GM12878 (cell line): ENCODE measurements around the gene SLC2A14. TPM values are rescaled to one million over a fixed set of nuclear protein-coding genes. Genes with fewer than 3 reads are reported as not detected.

Experiments
- ATAC-seq: fragments of 200-7000 bp; cut with Tn5 transposase; 3 replicates; pipeline ENCODE4 v1.9.1; 2020; ENCODE audit warnings: mild to moderate bottlenecking, moderate library complexity
- BruUV-seq: library from RNA; stranded (reverse); fragments of 400-500 nt; replicated peaks from 2 replicates; lab custom pipeline; 2021; lab: Mats Ljungman, UMichigan
- CTCF ChIA-PET: fragments of 300-600 bp; sonication (Branson Sonifier 250); formaldehyde crosslinking; extraction: SDS; loops from one replicate; lab custom pipeline; 2021; ENCODE audit warnings: inconsistent platforms; lab: Yijun Ruan, JAX
- POLR2A ChIA-PET: fragments of 350-600 bp; formaldehyde crosslinking; extraction: SDS; loops from one replicate; lab custom pipeline; 2021; ENCODE audit warnings: inconsistent platforms; lab: Charles Lee
- RAD21 ChIA-PET: fragments of 300-600 bp; sonication (Branson Sonifier 250); formaldehyde crosslinking; loops from one replicate; lab custom pipeline; 2023; ENCODE audit warnings: antibody characterized with exemption; ENCODE audit not compliant: unreplicated experiment; lab: Charles Lee
- SMC1A ChIA-PET: fragments of 300-600 bp; sonication (Branson Sonifier 250); formaldehyde crosslinking; loops from one replicate; lab custom pipeline; 2023; ENCODE audit not compliant: unreplicated experiment, uncharacterized antibody; lab: Charles Lee
- DNase-seq: peaks from one replicate; pipeline ENCODE4 v3.0.0-alpha.2; 2011; ENCODE audit warnings: low read depth, low spot score
- FAIRE-seq: peaks from 3 replicates; lab custom pipeline; 2011; peaks lifted over from hg19 to GRCh38; lab: Jason Lieb, UNC
- H2AFZ ChIP-seq: 2 replicates; pipeline ENCODE4 v1.6.0; 2011; ENCODE audit warnings: low read depth, low read length, control low read depth; ENCODE audit not compliant: control insufficient read depth
- H3K27ac ChIP-seq: 2 replicates; pipeline ENCODE4 v1.5.1; 2011; ENCODE audit warnings: control low read depth; ENCODE audit not compliant: control insufficient read depth, insufficient read depth
- H3K27me3 ChIP-seq, 2 experiments: replicated peaks in 1 of 2; 2 replicates each; pipeline versions ENCODE4 v1.6.0 to v1.6.1; 2011; ENCODE audit warnings: low read length in 1 of 2; ENCODE audit not compliant: control insufficient read depth in 2 of 2, insufficient read depth in 2 of 2
- H3K36me3 ChIP-seq, 2 experiments: 2 replicates each; pipeline ENCODE4 v1.5.1; 2011; ENCODE audit warnings: low read length in 1 of 2; ENCODE audit not compliant: control insufficient read depth in 2 of 2, insufficient read depth in 2 of 2
- H3K4me1 ChIP-seq: 2 replicates; pipeline ENCODE4 v1.6.1; 2011; ENCODE audit warnings: mild to moderate bottlenecking, low read length, moderate library complexity, mixed read lengths; ENCODE audit not compliant: control insufficient read depth, insufficient read depth
- H3K4me2 ChIP-seq: 2 replicates; pipeline ENCODE4 v1.6.0; 2011; ENCODE audit warnings: control low read depth; ENCODE audit not compliant: control insufficient read depth, insufficient read depth
- H3K4me3 ChIP-seq: fragments of 200-600 bp; sonication (generic); 2 replicates; pipeline ENCODE4 v1.5.1; 2016
- H3K79me2 ChIP-seq: 2 replicates; pipeline ENCODE4 v1.6.0; 2011; ENCODE audit warnings: low read length; ENCODE audit not compliant: control insufficient read depth, insufficient read depth
- H3K9ac ChIP-seq: 2 replicates; pipeline ENCODE4 v1.8.0; 2011; ENCODE audit warnings: low read length, control low read depth, mixed read lengths; ENCODE audit not compliant: control insufficient read depth, insufficient read depth
- H3K9me3 ChIP-seq: replicated peaks from 3 replicates; pipeline ENCODE4 v1.5.1; 2011; ENCODE audit warnings: mild to moderate bottlenecking, low read length; ENCODE audit not compliant: control insufficient read depth, insufficient read depth
- H4K20me1 ChIP-seq: 2 replicates; pipeline ENCODE4 v1.6.0; 2011; ENCODE audit not compliant: control insufficient read depth, insufficient read depth
- CBFB ChIP-seq: IDR thresholded peaks from 2 replicates; pipeline ENCODE4 v1.6.1; 2016; ENCODE audit warnings: antibody characterized with exemption, low read depth
- CHD2 ChIP-seq: IDR thresholded peaks from 2 replicates; pipeline ENCODE4 v1.6.1; 2011; ENCODE audit warnings: low read depth, low read length, improper control_type of control experiment, borderline replicate concordance
- CREB1 ChIP-seq: IDR thresholded peaks from 2 replicates; pipeline ENCODE4 v1.6.1; 2012; ENCODE audit warnings: low read depth, mild to moderate bottlenecking, inconsistent platforms
- EZH2 ChIP-seq: IDR thresholded peaks from 2 replicates; pipeline ENCODE4 v1.6.1; 2012; ENCODE audit warnings: low read depth, mild to moderate bottlenecking, control low read depth, inconsistent platforms, low read length, borderline replicate concordance; ENCODE audit not compliant: control insufficient read depth
- PAX8 ChIP-seq: fragments of 450-650 bp; IDR thresholded peaks from 2 replicates; pipeline ENCODE4 v1.6.1; 2017; ENCODE audit warnings: mild to moderate bottlenecking, moderate library complexity
- RAD21 ChIP-seq: IDR thresholded peaks from 2 replicates; pipeline ENCODE4 v1.6.1; 2011; ENCODE audit warnings: mild to moderate bottlenecking, low read depth, low read length, moderate library complexity; ENCODE audit not compliant: insufficient read depth
- RAD51 ChIP-seq: fragments of 450-650 bp; IDR thresholded peaks from 2 replicates; pipeline ENCODE4 v1.6.1; 2016; ENCODE audit warnings: moderate library complexity, mild to moderate bottlenecking, inconsistent platforms
- RUNX3 ChIP-seq: IDR thresholded peaks from 2 replicates; pipeline ENCODE4 v1.6.1; 2012; ENCODE audit warnings: low read length, inconsistent platforms
- SMC3 ChIP-seq: IDR thresholded peaks from 2 replicates; pipeline ENCODE4 v1.6.1; 2011; ENCODE audit warnings: low read length, improper control_type of control experiment, borderline replicate concordance
- ZBTB33 ChIP-seq: fragments of 450-650 bp; IDR thresholded peaks from 2 replicates; pipeline ENCODE4 v1.6.1; 2017; ENCODE audit warnings: mild to moderate bottlenecking
- WGBS: methylation state at CpG from one replicate; pipeline ENCODE4 v1.1.6; 2016; ENCODE audit warnings: low lambda C conversion rate; ENCODE audit not compliant: insufficient replicate concordance, insufficient coverage; ENCODE audit errors: missing lambda C conversion rate; 5-methylcytosine and 5-hydroxymethylcytosine counted together
- in situ Hi-C: fragments of 300-500 bp; cut with MboI; formaldehyde crosslinking; loops from 9 replicates; pipeline ENCODE4 v1.14.3; 2018; ENCODE audit warnings: mixed read lengths
- intact Hi-C: fragments of 100-400 bp; cut with micrococcal nuclease; formaldehyde crosslinking; loops from one replicate; pipeline ENCODE4 v1.14.2; 2022; ENCODE audit not compliant: unreplicated experiment
- polyA plus RNA-seq, 11 experiments: library from polyadenylated mRNA; depleted of rRNA in 4 of 11; unstranded in 6 of 11; stranded (reverse) in 5 of 11; fragments of >200 nt; fragmentation: Nextera tagmentation in 4 of 11; fragmentation: Illumina TruSeq in 1 of 11; extraction: Ambion mirVana in 4 of 11; extraction: Trizol in 1 of 11; gene quantifications; 1 replicate in 1 of 11; 2 replicates in 10 of 11; pipeline versions ENCODE4 v1.2.1 to v1.2.3, GENCODE V29; 2011 to 2016; ENCODE audit warnings: inconsistent platforms in 2 of 11, missing spikeins in 2 of 11, low read depth in 1 of 11
- total RNA-seq, 4 experiments: library from RNA; depleted of rRNA in 3 of 4; stranded (reverse); fragments of >200 nt in 3 of 4; fragmentation: Illumina TruSeq in 1 of 4; extraction: Trizol in 1 of 4; gene quantifications; 2 replicates each; pipeline versions ENCODE4 v1.2.1 to v1.2.3, GENCODE V29; 2013 to 2021
- TF ChIP-seq, protein P1 (sequence below): fragments of 450-650 bp; formaldehyde crosslinking; IDR thresholded peaks from 2 replicates; pipeline ENCODE4 v1.5.0; 2022; ENCODE audit warnings: mild to moderate bottlenecking, missing genetic modification characterization

SLC2A14 gene
- total and polyA plus RNA-seq, 10 of the 15 experiments (the other 5 are each of a cell fraction or from before 2014, with no cell fraction given): 0.05 to 0.69 (median 0.19) TPM; not detected in 1

DNA sequence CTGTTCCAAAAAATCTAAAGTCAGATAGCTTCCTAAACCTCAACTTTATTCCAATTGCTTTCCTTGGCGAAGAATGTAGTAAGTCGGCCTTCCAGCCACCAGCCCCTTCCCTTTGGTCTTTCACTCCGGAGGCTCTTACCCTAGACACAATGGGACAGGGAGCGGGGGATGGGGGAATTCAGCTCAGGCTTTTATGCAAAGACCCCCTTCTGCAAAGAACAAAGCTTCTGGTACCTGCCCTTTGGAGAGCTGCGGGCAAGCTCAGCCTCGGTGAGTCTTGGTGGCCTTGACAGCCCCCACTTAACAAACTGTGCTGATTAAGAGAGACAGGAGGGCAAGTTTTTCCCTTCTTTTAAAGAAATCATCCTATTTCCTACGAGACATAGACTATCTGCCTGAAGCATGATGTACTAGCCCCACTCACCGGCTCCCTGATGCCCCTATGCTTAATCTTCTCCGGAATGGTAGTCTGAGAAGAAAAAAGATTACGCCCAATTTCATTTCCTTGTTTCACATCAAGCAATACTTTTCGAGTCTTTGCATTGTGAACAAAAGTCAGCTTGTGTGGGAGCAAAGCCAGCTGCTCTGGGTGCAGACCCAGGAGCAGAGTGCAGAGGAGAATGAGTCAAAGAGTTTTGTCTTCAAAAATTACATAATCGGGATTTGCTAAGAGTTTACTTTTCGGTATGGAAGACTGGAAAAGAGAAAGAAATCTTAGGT, 85.0 kb downstream of the SLC2A14 start:
- BruUV-seq: no TSS peak
- intact Hi-C loops (no loop called here), in situ Hi-C loops (no loop called here)
- H4K20me1 ChIP-seq: no peaks in the 10 kb centered on the region
- no peak overlapping the region for H2AFZ ChIP-seq
- no peak for ATAC-seq
- no peak overlapping the region for H3K9ac ChIP-seq
- RAD21 ChIA-PET: no interaction called here
- no peak for DNase-seq
- no peak for FAIRE-seq
- SMC1A ChIA-PET: no interaction called here
- H3K27ac ChIP-seq: no peak overlapping the region
- no peaks in the 10 kb centered on the region for H3K79me2 ChIP-seq
- no peak overlapping the region for H3K4me3 ChIP-seq
- H3K4me1 ChIP-seq: no peaks in the 10 kb centered on the region
- CTCF ChIA-PET: no interaction called here
- H3K36me3 ChIP-seq: no peaks in the 10 kb centered on the region
- H3K27me3 ChIP-seq: no peaks in the 10 kb centered on the region; a peak in 1 of 4 replicates
- TF ChIP-seq, protein P1, sequence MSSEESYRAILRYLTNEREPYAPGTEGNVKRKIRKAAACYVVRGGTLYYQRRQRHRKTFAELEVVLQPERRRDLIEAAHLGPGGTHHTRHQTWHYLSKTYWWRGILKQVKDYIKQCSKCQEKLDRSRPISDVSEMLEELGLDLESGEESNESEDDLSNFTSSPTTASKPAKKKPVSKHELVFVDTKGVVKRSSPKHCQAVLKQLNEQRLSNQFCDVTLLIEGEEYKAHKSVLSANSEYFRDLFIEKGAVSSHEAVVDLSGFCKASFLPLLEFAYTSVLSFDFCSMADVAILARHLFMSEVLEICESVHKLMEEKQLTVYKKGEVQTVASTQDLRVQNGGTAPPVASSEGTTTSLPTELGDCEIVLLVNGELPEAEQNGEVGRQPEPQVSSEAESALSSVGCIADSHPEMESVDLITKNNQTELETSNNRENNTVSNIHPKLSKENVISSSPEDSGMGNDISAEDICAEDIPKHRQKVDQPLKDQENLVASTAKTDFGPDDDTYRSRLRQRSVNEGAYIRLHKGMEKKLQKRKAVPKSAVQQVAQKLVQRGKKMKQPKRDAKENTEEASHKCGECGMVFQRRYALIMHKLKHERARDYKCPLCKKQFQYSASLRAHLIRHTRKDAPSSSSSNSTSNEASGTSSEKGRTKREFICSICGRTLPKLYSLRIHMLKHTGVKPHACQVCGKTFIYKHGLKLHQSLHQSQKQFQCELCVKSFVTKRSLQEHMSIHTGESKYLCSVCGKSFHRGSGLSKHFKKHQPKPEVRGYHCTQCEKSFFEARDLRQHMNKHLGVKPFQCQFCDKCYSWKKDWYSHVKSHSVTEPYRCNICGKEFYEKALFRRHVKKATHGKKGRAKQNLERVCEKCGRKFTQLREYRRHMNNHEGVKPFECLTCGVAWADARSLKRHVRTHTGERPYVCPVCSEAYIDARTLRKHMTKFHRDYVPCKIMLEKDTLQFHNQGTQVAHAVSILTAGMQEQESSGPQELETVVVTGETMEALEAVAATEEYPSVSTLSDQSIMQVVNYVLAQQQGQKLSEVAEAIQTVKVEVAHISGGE (CRISPR knock-in tag): no peak
- TF ChIP-seq CREB1: no peak
- POLR2A ChIA-PET: no interaction called here
- 46% methylated on average over 13 of the region's 13 CpGs for WGBS
- no peaks in the 10 kb centered on the region for H3K9me3 ChIP-seq
- H3K4me2 ChIP-seq: no peak overlapping the region

DNA sequence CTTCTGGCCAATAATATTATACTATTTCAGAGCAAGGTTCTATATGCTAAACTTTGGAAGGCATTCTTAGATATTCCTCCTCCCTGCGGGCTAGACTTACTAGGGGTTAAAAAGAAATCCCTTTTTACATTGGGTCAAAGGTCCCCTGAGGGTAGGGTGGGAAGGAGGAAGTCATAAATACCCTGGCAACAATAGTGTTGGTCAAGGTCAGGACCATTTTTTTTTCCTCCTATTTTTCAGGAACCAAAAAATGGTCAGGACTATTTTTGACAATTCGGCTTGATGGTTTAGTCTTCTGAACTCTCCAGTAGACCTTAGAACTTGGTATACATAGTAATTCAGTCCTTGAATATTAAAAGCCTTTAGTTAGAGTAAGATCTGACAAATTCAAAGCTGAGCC, 88.0 kb downstream of the SLC2A14 start:
- Histone ChIP-seq H3K9ac (no peak overlapping the region), H3K4me2 (no peak overlapping the region), H3K9me3 (no peaks in the 10 kb centered on the region), H3K4me3 (no peak overlapping the region), H3K27ac (no peak overlapping the region), H2AFZ (no peak overlapping the region), H4K20me1 (no peaks in the 10 kb centered on the region), H3K4me1 (no peaks in the 10 kb centered on the region), H3K79me2 (no peaks in the 10 kb centered on the region), H3K27me3 (no peaks in the 10 kb centered on the region), H3K36me3 (no peaks in the 10 kb centered on the region)
- DNase-seq: no peak
- 0% methylated on average over 2 of the region's 2 CpGs for WGBS
- no peak for ATAC-seq
- intact Hi-C loops (no loop called here), in situ Hi-C loops (no loop called here)
- ChIA-PET RAD21 (no interaction called here), CTCF (no interaction called here), POLR2A (no interaction called here), SMC1A (no interaction called here)
- BruUV-seq: no TSS peak
- FAIRE-seq: no peak
- no peak for TF ChIP-seq RUNX3
- no peak for TF ChIP-seq EZH2
- TF ChIP-seq RAD21: no peak
- TF ChIP-seq PAX8: no peak
- TF ChIP-seq RAD51: no peak
- no peak for TF ChIP-seq SMC3
- no peak for TF ChIP-seq ZBTB33
- no peak for TF ChIP-seq CHD2
- no peak for TF ChIP-seq CBFB
